ENCODE measurements around the gene HORMAD2. TPM values are rescaled to one million over a fixed set of nuclear protein-coding genes. Genes with fewer than 3 reads are reported as not detected.

The HORMAD2 gene
- total RNA-seq, 1 experiment from 2014 or later: not detected

- Histone ChIP-seq H3K27me3 (ENCODE audit: insufficient read depth, low read depth) (no peaks in the 10 kb centered on the region), H3K9me3 (ENCODE audit: insufficient read depth, low read depth) (peaks cover 6% of the 10 kb centered on the region; the same call in 1 of the 2 replicates), H2AFZ (no peak overlapping the region), H3K4me1 (replicated peaks; ENCODE audit: insufficient read depth) (no peaks in the 10 kb centered on the region), H3K36me3 (ENCODE audit: low read depth) (no peaks in the 10 kb centered on the region), H3K4me3 (no peak overlapping the region), H3K9me2 (ENCODE audit: insufficient read depth) (no peaks in the 10 kb centered on the region), H3K4me2 (no peak overlapping the region), H3F3A (ENCODE audit: insufficient read depth, low read depth) (no peaks in the 10 kb centered on the region), H3K79me2 (ENCODE audit: low read depth) (no peaks in the 10 kb centered on the region), H4K20me1 (ENCODE audit: insufficient read depth) (no peaks in the 10 kb centered on the region), H3K27ac (no peak overlapping the region)
- no TSS peak for BruUV-seq (replicated peaks)
- CTCF ChIA-PET: no interaction called here
- intact Hi-C loops (cut with micrococcal nuclease; ENCODE audit: unreplicated experiment): no loop called here
- DNase-seq: no peak
- POLR2A ChIA-PET (ENCODE audit: unreplicated experiment): no interaction called here
- TF ChIP-seq EZH2 (IDR thresholded peaks at IDR 0.05; ENCODE audit: low read depth): no peak
- no peak for TF ChIP-seq CTCF (conservative IDR thresholded peaks at IDR 0.05)
Observed at GRCh38 chr22:30143265-30143664, 63.0 kb downstream of the HORMAD2 start.

GRCh38 chr22:30144391-30144790, 64.1 kb downstream of the HORMAD2 start:
- Histone ChIP-seq H3K4me3 (no peak overlapping the region), H3K27me3 (ENCODE audit: insufficient read depth, low read depth) (no peaks in the 10 kb centered on the region), H3K9me2 (ENCODE audit: insufficient read depth) (no peaks in the 10 kb centered on the region), H2AFZ (no peak overlapping the region), H3K79me2 (ENCODE audit: low read depth) (no peaks in the 10 kb centered on the region), H3F3A (ENCODE audit: insufficient read depth, low read depth) (no peaks in the 10 kb centered on the region), H3K9me3 (ENCODE audit: insufficient read depth, low read depth) (peaks cover 6% of the 10 kb centered on the region; the same call in 1 of the 2 replicates), H3K4me2 (no peak overlapping the region), H3K36me3 (ENCODE audit: low read depth) (no peaks in the 10 kb centered on the region), H3K4me1 (replicated peaks; ENCODE audit: insufficient read depth) (no peaks in the 10 kb centered on the region), H4K20me1 (ENCODE audit: insufficient read depth) (no peaks in the 10 kb centered on the region), H3K27ac (no peak overlapping the region)
- CTCF ChIA-PET: no interaction called here
- intact Hi-C loops (cut with micrococcal nuclease; ENCODE audit: unreplicated experiment): no loop called here
- no TSS peak for BruUV-seq (replicated peaks)
- no peak for TF ChIP-seq EZH2 (IDR thresholded peaks at IDR 0.05; ENCODE audit: low read depth)
- no peak for TF ChIP-seq CTCF (conservative IDR thresholded peaks at IDR 0.05)
- POLR2A ChIA-PET (ENCODE audit: unreplicated experiment): no interaction called here
- no peak for DNase-seq

GRCh38 chr22:30150212-30150611, 69.9 kb downstream of the HORMAD2 start:
- Histone ChIP-seq H3K36me3 (ENCODE audit: low read depth) (no peaks in the 10 kb centered on the region), H3K4me2 (no peak overlapping the region), H2AFZ (no peak overlapping the region), H3K9me2 (ENCODE audit: insufficient read depth) (no peaks in the 10 kb centered on the region; the same call in 1 of the 2 replicates), H3K9me3 (ENCODE audit: insufficient read depth, low read depth) (no peaks in the 10 kb centered on the region), H3K4me3 (no peak overlapping the region), H4K20me1 (ENCODE audit: insufficient read depth) (no peaks in the 10 kb centered on the region), H3F3A (ENCODE audit: insufficient read depth, low read depth) (no peaks in the 10 kb centered on the region), H3K79me2 (ENCODE audit: low read depth) (no peaks in the 10 kb centered on the region), H3K27ac (no peak overlapping the region), H3K4me1 (replicated peaks; ENCODE audit: insufficient read depth) (no peaks in the 10 kb centered on the region), H3K27me3 (ENCODE audit: insufficient read depth, low read depth) (no peaks in the 10 kb centered on the region)
- BruUV-seq (replicated peaks): no TSS peak
- DNase-seq: no peak
- POLR2A ChIA-PET (ENCODE audit: unreplicated experiment): no interaction called here
- intact Hi-C loops (cut with micrococcal nuclease; ENCODE audit: unreplicated experiment): no loop called here
- TF ChIP-seq EZH2 (IDR thresholded peaks at IDR 0.05; ENCODE audit: low read depth) (no peak), CTCF (conservative IDR thresholded peaks at IDR 0.05) (no peak)
- CTCF ChIA-PET: no interaction called here
